Measurements from ENCODE around the gene SLC44A1. TPM values are rescaled to one million over a fixed set of nuclear protein-coding genes. Genes with fewer than 3 reads are reported as not detected.

SLC44A1 gene
- polyA plus RNA-seq, 1 donor = 16.9 TPM

DNA sequence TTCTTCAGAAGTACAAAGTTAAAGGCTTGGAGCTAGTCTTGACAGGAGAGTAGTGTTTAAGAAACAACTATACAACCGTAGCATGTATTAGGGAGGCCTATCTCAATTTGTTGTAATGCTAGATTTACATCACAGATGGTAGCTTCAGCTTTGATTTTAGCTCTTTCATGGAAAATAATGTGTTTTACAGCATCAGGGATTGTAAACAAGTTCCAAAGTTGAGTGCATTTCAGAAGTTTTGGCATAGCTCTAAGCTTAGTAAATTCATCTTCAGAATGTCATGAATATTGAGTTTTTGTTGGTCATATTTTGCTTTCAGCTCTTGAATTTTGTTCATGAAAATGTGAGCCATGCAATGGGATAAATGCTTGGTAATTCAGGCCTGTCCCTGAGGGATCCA is 30.7 kb downstream of the SLC44A1 start:
- DNase-seq = no peak

GRCh38 chr9:105275938-105276337 is 31.5 kb downstream of the SLC44A1 start:
- DNase-seq = no peak

DNA sequence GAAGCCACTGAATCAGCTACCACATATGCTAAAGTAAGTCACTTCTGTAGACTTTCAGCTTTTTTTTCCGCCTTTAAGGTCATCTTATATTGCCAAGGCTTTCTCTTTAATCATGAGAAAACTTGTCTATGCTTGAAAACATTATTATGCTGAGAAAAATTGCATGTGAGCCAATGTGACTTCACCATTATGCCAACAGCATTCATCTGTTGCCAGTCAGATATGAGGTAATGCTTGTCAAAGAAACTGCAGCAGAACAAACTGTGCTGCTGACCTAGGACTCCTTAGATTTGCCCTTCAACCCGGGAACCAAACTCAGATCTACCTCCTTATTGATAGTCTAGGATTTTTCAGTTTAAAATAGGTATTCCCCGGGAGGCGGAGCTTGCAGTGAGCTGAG is 34.3 kb downstream of the SLC44A1 start:
- DNase-seq = no peak

GRCh38 chr9:105280691-105281090 is 36.2 kb downstream of the SLC44A1 start:
- DNase-seq = no peak

DNA sequence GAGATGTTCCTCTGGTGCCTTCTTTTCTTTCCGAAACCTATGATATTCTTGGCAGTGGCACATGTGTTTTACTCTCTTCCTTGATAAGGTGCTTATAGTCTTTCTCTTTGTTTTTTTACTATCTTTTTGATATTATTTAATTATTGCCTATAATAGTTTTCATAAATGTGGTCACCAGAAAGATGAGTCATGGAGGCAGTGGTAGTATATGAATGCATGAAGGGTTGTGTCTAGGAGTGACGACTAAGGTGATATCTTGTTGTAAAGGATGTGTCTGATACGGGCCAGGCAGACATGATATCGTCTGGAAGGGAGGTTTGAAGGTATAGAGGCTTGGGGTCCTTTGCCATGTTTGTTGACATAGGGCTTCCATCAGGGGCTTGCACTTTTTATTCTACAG is 36.8 kb downstream of the SLC44A1 start:
- DNase-seq = no peak

- DNase-seq = no peak
These were observed 37.5 kb downstream of the SLC44A1 start for GRCh38 chr9:105281926-105282325.

DNA sequence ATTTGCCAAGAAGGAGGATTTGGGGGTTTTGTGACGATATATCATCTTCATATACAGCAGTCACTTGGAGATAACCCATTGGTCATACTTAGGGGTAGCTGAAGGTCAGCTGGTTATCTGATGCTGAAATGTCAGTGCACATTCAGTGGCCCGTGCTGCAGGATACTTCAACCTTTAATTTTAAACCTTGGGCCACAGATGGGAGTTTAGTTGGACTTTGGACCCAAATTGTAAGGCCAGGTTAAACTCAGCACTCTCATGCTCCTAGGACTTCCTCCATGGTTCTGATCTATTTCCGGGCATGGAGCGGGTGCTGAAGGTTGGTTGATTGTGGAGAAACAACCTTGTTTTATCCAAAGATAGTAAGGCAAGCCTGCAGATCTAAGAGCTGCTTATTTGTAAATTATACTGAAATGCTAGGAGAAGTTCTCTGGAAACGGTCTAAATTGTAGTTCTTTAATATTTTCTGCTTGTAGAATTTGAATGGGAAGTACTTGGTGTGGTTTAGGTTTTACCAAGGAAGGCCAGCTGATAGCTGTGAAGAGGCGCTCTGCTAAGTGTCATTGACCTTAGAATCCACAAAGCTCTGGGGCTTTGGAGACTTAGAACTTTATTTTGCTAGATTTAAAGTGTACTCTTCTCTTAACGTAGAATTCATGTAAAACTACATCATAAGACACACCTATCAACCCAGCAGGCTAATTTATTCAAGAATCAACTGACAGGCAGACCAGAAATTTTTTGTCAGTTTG is 38.6 kb downstream of the SLC44A1 start:
- DNase-seq = no peak

DNA sequence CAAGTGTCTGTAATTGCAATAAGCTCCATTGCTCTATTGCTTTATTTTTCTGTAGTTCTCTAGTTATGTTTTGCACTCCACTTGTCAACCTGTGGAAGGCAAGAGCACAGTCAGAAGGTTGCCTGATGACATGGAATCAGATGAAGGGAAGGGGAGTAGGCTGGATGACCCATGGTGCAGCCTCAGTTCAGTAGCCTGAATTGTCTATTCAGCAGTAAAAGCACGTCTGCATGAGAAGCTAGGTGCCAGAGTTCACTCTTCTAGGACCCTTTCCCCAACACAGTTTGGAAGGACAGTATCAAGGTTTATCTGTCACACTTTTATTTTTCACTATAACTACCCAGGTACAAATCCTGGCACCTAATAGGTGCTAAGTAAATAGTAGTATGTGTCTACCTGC is 39.3 kb downstream of the SLC44A1 start:
- no peak for DNase-seq

DNA sequence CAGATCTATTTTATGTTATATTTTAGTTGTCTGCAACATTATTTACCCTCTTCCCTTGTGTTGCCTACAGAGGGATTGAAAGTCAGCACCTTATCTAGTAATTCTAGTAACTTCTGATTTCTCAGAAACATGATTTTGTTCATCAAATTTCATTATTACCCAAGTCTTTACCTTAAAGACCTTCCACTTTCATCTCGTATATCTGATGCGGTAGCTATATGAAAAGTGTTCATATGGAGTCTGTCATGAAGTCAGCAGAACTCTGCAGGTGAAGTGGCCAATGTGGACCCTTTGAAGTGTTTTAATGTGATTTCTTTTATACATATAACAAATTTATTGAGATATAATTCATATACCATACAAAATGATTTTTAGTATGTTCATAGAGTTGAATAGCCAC is 40.0 kb downstream of the SLC44A1 start:
- no peak for DNase-seq

DNA sequence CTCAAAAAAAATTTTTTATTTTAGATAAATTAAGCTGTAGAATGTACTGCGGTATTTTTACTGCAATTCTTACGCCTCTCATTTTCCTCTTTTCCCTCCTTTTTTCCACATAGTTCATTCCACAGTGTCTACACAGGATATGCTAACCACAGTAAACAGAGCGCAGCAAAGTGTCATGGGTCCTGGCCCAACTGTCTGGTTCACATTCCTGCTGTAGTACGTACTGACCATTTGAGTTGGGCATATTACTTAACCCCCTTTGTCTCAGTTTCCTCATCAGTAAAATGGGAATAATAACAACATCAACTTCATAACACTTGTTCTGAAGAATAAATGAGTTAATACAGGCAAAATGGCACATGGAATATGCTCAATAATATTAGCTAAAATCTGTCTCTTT is 41.6 kb downstream of the SLC44A1 start:
- DNase-seq = no peak

DNA sequence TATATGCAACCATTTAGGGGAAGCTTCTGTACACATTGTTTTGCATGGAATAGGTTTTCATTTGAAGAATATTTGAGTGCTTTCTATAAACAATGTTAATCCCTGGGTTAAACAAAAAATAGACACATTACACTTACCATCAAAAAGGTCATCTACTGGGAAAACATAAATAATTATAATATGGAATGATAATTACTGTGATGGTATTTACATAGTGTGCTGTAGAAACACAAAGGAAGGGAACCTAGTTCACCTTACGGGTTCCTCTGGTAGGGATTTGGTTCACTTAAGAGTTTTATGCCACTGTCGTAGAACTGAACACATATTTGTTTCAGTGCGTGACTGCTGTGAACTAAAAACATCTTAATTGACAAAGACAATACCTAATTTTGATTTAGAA is 44.9 kb downstream of the SLC44A1 start:
- DNase-seq = no peak

DNA sequence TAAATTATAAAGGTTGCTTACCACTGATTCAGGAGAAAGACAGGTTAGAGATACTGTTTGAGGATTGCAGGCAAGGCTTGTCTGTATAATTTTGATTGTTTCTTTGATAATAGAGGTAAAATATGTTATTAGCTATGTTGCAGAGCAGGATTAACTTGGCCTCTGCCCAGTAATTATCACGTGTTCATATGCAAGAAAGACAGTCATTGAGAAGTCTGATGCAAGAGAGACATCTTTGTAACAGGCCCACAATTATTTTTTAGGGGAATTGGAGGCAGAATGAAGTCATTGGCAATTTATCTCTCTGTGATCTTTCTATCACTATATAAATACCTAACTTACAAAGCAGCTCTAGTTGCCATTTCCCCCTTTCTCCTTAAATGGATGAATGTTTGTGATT is 46.0 kb downstream of the SLC44A1 start:
- no peak for DNase-seq

- no peak for DNase-seq
These were observed 46.5 kb downstream of the SLC44A1 start for GRCh38 chr9:105290954-105291353.

GRCh38 chr9:105291422-105291859 is 47.0 kb downstream of the SLC44A1 start:
- no peak for DNase-seq

DNA sequence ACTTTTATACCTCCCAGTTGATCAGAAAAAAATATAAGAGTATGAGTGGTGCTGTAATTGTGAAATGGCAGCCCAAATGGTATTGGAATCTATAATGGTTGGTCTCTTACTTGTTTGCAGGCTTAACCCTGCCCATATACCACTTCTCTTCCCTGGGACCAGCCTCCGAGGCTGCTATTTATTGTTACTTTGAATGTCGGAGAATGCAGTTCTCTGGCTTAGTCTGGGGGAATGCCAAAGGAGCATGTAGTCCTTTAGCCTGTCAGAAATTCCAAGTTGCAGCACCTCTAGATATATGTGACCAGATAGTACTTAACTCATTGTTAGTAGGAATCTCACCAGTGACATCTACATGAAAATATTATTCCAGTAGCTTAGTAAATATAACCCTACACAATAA is 47.5 kb downstream of the SLC44A1 start:
- DNase-seq = no peak

GRCh38 chr9:105293408-105293807 is 49.0 kb downstream of the SLC44A1 start:
- DNase-seq = no peak

- DNase-seq = no peak
These were observed 50.7 kb downstream of the SLC44A1 start for GRCh38 chr9:105295201-105295550.

DNA sequence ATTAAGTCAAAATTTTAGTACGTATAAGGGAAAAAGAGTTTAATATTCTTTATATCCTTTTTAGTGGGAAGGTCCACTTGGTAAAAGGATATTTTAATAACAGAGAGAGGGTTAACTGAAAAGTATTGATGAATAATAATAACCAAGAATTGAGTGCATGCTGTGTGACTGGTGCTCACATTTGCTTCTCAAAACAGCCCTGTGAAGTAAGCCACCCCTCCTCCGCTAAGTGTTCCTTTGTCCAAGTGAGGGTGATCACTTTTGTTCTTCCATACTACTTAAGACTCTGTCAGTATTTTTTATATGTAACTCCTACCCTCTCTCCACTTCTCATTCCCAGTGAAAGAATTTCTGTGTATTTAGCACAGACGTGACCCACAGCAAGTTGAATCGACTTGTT is 51.5 kb downstream of the SLC44A1 start:
- no peak for DNase-seq

GRCh38 chr9:105296445-105296844 is 52.0 kb downstream of the SLC44A1 start:
- DNase-seq = no peak

GRCh38 chr9:105296877-105297287 is 52.4 kb downstream of the SLC44A1 start:
- no peak for DNase-seq

GRCh38 chr9:105297442-105298075 is 53.1 kb downstream of the SLC44A1 start:
- DNase-seq = no peak

GRCh38 chr9:105299190-105299854 is 54.9 kb downstream of the SLC44A1 start:
- DNase-seq = no peak

- no peak for DNase-seq
These were observed 58.3 kb downstream of the SLC44A1 start for GRCh38 chr9:105302728-105303127.

DNA sequence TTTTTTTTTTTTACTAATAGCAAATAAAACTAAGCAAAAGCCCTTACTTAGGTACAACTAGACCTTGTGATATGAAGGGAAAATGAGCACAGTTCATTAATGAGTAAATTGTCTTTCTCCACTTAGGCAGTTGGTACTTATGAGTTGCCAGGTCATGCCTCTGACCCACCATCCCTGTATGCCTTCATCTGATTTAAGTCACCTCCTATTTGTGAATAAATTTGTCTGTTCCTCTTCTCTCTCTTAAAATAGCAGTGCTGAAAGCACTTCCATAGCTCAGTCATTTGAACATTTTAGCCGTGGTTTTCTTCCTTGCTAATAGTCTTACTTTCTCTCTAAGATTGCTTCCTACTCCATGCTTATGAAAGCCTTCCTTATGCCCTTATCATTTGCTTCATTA is 61.4 kb downstream of the SLC44A1 start:
- DNase-seq = no peak

Data from hindlimb muscle (tissue), 1 donor.